ENCODE measurements around the gene PATL2.

DNA sequence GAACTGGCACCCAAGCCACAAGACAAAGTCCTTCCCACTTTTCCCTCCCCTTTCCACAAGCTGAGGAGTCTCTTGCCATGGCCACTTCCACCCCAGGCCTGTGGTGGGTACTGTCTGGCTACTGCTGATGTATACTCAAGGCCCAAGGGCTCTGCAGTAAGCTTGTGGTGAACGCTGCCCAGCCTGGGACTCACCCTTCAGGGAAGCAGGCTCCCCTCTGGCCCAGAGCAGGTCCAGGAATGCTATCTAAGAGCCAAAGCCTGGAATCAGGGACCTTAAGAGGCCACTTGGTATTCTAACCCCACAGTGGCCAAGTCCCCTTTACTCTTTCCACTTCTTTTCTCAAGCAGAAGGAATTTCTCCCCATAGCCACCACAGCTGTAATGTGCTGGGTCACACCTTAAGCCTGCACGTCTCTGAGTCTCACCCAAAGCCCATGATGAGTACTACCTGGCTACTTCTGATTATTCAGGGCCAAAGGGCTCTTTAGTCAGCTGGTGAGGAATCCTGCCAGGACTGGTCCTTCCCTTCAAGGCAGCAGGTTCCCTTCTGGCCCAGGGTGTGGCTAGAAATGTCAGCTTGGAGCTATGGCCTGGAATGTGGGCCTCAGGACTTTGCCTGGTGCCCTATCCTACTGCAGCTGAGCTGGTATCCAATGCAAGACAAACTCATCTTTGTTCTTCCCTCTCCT is 4.0 kb downstream of the PATL2 start:
- TF ChIP-seq, protein P1, sequence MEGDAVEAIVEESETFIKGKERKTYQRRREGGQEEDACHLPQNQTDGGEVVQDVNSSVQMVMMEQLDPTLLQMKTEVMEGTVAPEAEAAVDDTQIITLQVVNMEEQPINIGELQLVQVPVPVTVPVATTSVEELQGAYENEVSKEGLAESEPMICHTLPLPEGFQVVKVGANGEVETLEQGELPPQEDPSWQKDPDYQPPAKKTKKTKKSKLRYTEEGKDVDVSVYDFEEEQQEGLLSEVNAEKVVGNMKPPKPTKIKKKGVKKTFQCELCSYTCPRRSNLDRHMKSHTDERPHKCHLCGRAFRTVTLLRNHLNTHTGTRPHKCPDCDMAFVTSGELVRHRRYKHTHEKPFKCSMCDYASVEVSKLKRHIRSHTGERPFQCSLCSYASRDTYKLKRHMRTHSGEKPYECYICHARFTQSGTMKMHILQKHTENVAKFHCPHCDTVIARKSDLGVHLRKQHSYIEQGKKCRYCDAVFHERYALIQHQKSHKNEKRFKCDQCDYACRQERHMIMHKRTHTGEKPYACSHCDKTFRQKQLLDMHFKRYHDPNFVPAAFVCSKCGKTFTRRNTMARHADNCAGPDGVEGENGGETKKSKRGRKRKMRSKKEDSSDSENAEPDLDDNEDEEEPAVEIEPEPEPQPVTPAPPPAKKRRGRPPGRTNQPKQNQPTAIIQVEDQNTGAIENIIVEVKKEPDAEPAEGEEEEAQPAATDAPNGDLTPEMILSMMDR (IDR thresholded peaks at IDR 0.05; ENCODE audit: borderline replicate concordance, extremely low read depth, low read length, poor library complexity, severe bottlenecking): no peak
- TF ChIP-seq EZH2 (IDR thresholded peaks at IDR 0.05; ENCODE audit: borderline replicate concordance, low read depth, low read length, severe bottlenecking): no peak
